Thyroid gland (tissue), 4 donors: ENCODE data around the gene CFAP206. TPM values are rescaled to one million over a fixed set of nuclear protein-coding genes. Genes with fewer than 3 reads are reported as not detected.

Experiments used
- DNase-seq, 2 donors: peaks; one replicate each; pipeline ENCODE4 v3.0.0-alpha.2; 2019
- H3K27ac ChIP-seq, 3 donors: fragments of 200-600 bp; sonication (generic); 1 replicate in 2 of 3; 2 replicates in 1 of 3; pipeline ENCODE4 v1.5.1; 2016 to 2019; ENCODE audit warnings: mild to moderate bottlenecking in 1 of 3, moderate library complexity in 1 of 3
- H3K27me3 ChIP-seq: fragments of 200-600 bp; sonication (generic); one replicate; pipeline ENCODE4 v1.5.1; 2019
- H3K36me3 ChIP-seq, 2 donors: fragments of 200-600 bp; sonication (generic); one replicate each; pipeline ENCODE4 v1.5.1; 2016 to 2019
- H3K4me1 ChIP-seq, 2 donors: fragments of 200-600 bp; sonication (generic); one replicate each; pipeline ENCODE4 v1.5.1; 2017 to 2019
- H3K4me3 ChIP-seq, 3 donors: fragments of 200-600 bp; sonication (generic); replicated peaks in 1 of 3; 1 replicate in 2 of 3; 2 replicates in 1 of 3; pipeline ENCODE4 v1.5.1; 2016; ENCODE audit warnings: mild to moderate bottlenecking in 1 of 3
- H3K9me3 ChIP-seq: fragments of 200-600 bp; sonication (generic); one replicate; pipeline ENCODE4 v1.5.1; 2017
- CTCF ChIP-seq, 6 experiments: fragments of 200-600 bp in 3 of 6; fragments of 450-650 bp in 3 of 6; sonication (generic) in 3 of 6; IDR thresholded peaks; one replicate each; pipeline ENCODE4 v1.5.1; 2016 to 2019; ENCODE audit warnings: antibody characterized with exemption in 6 of 6, mild to moderate bottlenecking in 2 of 6, inconsistent platforms in 1 of 6, moderate library complexity in 1 of 6
- POLR2A ChIP-seq, 2 donors: fragments of 450-650 bp; IDR thresholded peaks; one replicate each; pipeline ENCODE4 v1.6.1; 2017; ENCODE audit warnings: antibody characterized with exemption in 2 of 2, mild to moderate bottlenecking in 2 of 2, moderate library complexity in 1 of 2
- WGBS, 2 donors: methylation state at CpG; one replicate each; pipeline ENCODE4 v1.1.5; 2017; 5-methylcytosine and 5-hydroxymethylcytosine counted together
- intact Hi-C: fragments of 100-400 bp; cut with DNase I; formaldehyde crosslinking; loops from one replicate; pipeline ENCODE4 v1.15.1; 2023
- small RNA-seq: library from RNA; depleted of rRNA; stranded (forward); fragments of <200 nt; gene quantifications from one replicate; pipeline ENCODE3, GENCODE V24; 2016
- total RNA-seq, 4 donors: library from RNA; depleted of rRNA; stranded (reverse); fragments of >200 nt; gene quantifications; one replicate each; pipeline ENCODE4 v1.2.3, GENCODE V29; 2016

Gene CFAP206
- total RNA-seq, 4 donors from 2014 or later: 1.2 to 4.1 (median 3.8) TPM

GRCh38 chr6:87501809-87502572 lies 94.2 kb downstream of the CFAP206 start:
- Histone ChIP-seq H3K4me1 (no peaks in the 10 kb centered on the region), H3K36me3 (no peaks in the 10 kb centered on the region), H3K9me3 (no peaks in the 10 kb centered on the region), H3K27me3 (no peaks in the 10 kb centered on the region), H3K27ac (no peak overlapping the region), H3K4me3 (no peak overlapping the region)
- DNase-seq: no peak
- TF ChIP-seq POLR2A (IDR thresholded peaks at IDR 0.05) (no peak), CTCF (IDR thresholded peaks at IDR 0.05) (no peak)
- intact Hi-C loops: no loop called here
- 89 to 92% methylated on average over 6 of the region's 6 CpGs for WGBS, 2 donors

GRCh38 chr6:87504441-87504840 lies 96.7 kb downstream of the CFAP206 start:
- intact Hi-C loops: no loop called here
- H3K36me3 ChIP-seq: no peaks in the 10 kb centered on the region
- 68 to 83% methylated on average over 1 of the region's 1 CpG for WGBS, 2 donors

More at GRCh38 chr6:87504441-87504840, 96.7 kb downstream of the CFAP206 start:
- Histone ChIP-seq H3K27ac (no peak overlapping the region), H3K4me3 (no peak overlapping the region), H3K9me3 (no peaks in the 10 kb centered on the region), H3K27me3 (no peaks in the 10 kb centered on the region), H3K4me1 (no peaks in the 10 kb centered on the region)
- no peak for DNase-seq
- TF ChIP-seq POLR2A (IDR thresholded peaks at IDR 0.05) (no peak), CTCF (IDR thresholded peaks at IDR 0.05) (no peak)

Small RNA genes lying within 50 kb of the gene (small RNA-seq; reads per million reads assigned to genes)
- not detected for gene AL049697.2
- not detected for gene RNU6-444P

Other genes starting within 250 kb of the CFAP206 start
- gene SMIM8, start 85.4 kb upstream of the CFAP206 start, total RNA-seq: 10 to 100 TPM; 16.4 to 18.9 (median 17.6) TPM
- not detected for gene GJB7, start 78.7 kb upstream of the CFAP206 start, total RNA-seq
- 10 to 100 TPM in 1 of 4 donors, 1 to 10 TPM in 3; 4.3 to 12.1 (median 7.3) TPM for gene C6orf163, start 63.2 kb upstream of the CFAP206 start, total RNA-seq
- gene SLC35A1, start 65.0 kb downstream of the CFAP206 start, total RNA-seq: 10 to 100 TPM; 13.2 to 23.2 (median 18.7) TPM
- gene RARS2, start 182.0 kb downstream of the CFAP206 start, total RNA-seq: 10 to 100 TPM; 28.4 to 38.7 (median 30.4) TPM
- gene ORC3, start 182.2 kb downstream of the CFAP206 start, total RNA-seq: 10 to 100 TPM; 18.3 to 33.6 (median 23.7) TPM